ENCODE measurements around the gene ERI3.

DNA sequence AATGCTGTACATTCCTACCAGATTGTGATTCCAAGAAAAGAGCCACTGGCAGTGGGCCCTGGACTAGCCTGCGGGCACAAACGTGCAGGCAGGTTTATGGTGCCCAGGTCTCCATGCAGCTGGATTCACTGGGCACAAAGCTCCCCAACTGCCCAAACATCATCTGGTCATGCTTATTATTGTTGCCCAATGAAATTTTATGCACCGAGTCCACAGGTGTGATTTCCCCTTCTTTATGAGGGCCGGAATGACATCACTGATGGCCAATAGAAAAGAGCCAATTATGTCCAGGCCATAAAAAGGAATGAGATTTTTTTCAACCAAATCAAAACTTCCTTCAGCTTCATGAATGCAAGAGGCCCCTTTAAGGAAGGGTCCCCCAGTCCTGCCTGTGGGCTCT is 66.2 kb downstream of the ERI3 start:
- TF ChIP-seq, protein P1, sequence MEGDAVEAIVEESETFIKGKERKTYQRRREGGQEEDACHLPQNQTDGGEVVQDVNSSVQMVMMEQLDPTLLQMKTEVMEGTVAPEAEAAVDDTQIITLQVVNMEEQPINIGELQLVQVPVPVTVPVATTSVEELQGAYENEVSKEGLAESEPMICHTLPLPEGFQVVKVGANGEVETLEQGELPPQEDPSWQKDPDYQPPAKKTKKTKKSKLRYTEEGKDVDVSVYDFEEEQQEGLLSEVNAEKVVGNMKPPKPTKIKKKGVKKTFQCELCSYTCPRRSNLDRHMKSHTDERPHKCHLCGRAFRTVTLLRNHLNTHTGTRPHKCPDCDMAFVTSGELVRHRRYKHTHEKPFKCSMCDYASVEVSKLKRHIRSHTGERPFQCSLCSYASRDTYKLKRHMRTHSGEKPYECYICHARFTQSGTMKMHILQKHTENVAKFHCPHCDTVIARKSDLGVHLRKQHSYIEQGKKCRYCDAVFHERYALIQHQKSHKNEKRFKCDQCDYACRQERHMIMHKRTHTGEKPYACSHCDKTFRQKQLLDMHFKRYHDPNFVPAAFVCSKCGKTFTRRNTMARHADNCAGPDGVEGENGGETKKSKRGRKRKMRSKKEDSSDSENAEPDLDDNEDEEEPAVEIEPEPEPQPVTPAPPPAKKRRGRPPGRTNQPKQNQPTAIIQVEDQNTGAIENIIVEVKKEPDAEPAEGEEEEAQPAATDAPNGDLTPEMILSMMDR (IDR thresholded peaks at IDR 0.05; ENCODE audit: insufficient read depth, low read length, poor library complexity, severe bottlenecking): no peak
- TF ChIP-seq EZH2phosphoT487 (conservative IDR thresholded peaks at IDR 0.05; ENCODE audit: low read length): no peak

Measured in SU-DHL-6 (cell line).